ENCODE results near the gene C1orf159.
"Not testable (repeated sequence)": the region's sequence is repeated elsewhere in the genome, so short reads cannot be mapped to it uniquely, and the experiment has no call there.

The C1orf159 gene

GRCh38 chr1:1116701-1117468 is 996 bp upstream of the C1orf159 start:
- no peak for DNase-seq

DNA sequence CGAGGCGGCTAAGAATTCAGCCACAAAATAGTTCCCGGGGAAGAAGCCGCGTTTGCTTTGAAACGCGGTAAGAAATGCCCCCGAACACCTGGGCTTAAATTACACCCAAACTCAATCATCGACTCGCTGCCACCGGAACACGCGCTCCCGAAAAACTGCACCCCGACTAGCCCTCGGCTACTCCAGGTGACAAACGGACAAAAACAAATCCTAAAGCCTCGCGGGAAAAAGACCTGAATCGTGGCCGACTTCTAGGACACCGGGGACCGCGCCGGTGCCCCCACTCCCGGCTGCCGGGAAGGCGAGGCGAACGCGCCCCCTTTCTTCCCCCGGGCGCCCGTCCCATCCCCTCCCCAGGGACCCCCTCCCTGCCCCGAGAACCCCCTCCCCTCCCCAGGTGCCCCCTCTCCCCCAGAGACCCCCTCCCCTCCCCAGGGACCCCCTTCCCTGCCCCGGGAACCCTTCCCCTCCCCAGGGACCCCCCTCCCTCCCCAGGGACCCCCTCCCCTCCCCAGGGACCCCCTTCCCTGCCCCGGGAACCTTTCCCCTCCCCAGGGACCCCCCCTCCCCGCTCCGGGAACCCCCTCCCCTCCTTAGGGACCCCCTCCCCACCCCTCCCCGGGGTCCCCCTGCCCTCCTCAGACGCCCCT is 628 bp downstream of the C1orf159 start:
- no peak for DNase-seq

GRCh38 chr1:1114431-1114830 is 1.5 kb downstream of the C1orf159 start:
- no peak for DNase-seq

DNA sequence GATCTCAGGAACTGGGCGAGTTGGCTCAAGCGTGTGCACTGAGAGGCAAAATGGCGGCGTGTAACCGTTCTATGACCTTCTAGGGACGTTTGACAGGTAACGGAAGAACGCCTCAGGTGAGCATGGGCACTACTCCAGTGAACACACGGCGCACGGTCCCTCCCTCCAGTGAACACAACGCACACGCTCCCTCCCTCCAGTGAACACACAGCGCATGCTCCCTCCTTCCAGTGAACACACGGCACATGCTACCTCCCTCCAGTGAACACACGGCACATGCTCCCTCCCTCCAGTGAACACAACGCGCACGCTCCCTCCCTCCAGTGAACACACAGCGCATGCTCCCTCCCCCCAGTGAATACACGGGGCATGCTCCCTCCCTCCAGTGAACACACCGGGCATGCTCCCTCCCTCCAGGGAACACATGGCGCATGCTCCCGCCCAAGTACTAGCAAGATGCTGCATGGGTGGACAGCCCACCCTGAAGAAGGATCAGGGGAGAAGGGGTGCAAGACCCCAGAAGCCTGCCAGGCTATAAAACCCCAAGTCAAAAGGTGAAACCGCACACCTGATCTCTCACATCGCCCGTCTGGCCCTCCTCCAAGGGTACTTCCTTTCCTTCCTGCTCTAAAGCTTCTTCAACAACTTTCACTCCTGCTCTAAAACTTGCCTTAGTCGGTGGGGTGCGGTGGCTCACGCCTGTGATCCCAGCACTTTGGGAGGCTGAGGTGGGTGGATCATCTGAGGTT is 3.5 kb downstream of the C1orf159 start:
- DNase-seq, result no peak

- DNase-seq, result no peak
Measured at GRCh38 chr1:1111516-1112236, 4.2 kb downstream of the C1orf159 start.

DNA sequence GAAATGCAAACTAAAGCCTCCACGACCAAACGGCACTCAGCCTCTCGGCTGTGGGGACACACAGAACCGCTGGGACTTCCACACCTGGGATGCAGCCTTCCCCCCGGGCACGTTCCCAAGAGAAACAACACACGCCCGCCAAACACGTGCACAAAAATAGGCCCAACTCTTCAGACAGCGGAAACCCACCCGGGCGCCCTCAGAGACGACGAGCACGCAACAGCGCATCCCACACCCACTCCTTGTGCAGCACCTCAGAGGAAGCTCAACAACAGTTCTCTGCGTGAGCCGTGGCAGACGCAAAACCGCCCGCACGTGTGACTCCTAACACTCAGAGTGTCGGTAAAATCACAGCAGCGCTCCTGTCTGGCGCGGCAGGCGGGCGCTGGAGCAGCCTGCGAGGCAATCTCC is 5.3 kb downstream of the C1orf159 start:
- DNase-seq, result no peak

GRCh38 chr1:1109743-1110142 is 6.1 kb downstream of the C1orf159 start:
- no peak for DNase-seq

DNA sequence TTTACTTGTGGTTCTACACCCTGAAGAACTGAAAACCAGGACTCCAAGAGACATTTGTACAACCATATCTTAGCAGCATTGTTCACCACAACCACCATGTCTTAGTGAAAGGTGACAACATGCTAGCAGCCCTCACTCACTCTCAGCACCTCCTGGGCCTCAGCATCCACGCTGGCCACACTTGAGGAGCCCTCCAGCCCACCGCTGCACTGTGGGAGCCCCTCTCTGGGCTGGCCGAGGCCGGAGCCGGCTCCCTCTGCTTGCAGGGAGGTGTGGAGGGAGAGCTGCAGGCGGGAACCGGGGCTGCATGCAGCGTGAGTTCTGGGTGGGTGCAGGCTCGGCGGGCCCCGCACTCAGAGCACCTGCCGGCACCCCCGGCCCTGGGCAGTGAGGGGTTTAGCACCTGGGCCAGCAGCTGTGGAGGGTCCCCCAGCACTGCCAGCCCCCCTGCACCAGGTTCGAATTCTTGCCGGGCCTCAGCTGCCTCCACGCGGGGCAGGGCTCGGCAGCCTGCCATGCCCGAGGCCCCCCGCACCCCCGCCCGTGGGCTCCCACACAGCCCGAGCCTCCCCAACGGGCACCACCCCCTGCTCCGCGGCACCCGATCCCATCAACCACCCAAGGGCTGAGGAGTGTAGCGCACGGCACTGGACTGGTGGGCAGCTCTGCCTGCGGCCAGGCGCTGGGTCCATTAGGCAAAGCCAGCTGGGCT is 9.2 kb downstream of the C1orf159 start:
- no peak for DNase-seq

- DNase-seq, result not testable (repeated sequence)
Measured at GRCh38 chr1:1104152-1104551, 11.7 kb downstream of the C1orf159 start.

DNA sequence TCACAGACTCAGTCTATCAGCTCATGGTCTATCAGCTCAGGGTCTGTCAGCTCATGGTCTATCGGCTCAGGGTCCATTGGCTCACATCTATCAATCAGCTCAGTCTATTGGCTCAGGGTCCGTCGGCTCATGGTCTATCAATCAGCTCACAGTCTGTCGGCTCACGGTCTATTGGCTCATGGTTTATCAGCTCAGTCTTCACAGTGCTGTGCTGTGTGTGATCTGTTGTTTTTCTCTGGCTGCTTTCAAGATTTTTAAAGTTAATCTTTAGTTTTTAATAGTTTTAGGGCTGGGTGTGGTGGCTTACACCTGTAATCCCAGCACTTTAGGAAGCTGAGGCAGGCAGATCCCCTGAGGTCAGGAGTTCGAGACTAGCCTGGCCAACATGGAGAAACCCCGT is 14.4 kb downstream of the C1orf159 start:
- no peak for DNase-seq

GRCh38 chr1:1100296-1100695 is 15.6 kb downstream of the C1orf159 start:
- no peak for DNase-seq

GRCh38 chr1:1099506-1100183 is 16.2 kb downstream of the C1orf159 start:
- no peak for DNase-seq

DNA sequence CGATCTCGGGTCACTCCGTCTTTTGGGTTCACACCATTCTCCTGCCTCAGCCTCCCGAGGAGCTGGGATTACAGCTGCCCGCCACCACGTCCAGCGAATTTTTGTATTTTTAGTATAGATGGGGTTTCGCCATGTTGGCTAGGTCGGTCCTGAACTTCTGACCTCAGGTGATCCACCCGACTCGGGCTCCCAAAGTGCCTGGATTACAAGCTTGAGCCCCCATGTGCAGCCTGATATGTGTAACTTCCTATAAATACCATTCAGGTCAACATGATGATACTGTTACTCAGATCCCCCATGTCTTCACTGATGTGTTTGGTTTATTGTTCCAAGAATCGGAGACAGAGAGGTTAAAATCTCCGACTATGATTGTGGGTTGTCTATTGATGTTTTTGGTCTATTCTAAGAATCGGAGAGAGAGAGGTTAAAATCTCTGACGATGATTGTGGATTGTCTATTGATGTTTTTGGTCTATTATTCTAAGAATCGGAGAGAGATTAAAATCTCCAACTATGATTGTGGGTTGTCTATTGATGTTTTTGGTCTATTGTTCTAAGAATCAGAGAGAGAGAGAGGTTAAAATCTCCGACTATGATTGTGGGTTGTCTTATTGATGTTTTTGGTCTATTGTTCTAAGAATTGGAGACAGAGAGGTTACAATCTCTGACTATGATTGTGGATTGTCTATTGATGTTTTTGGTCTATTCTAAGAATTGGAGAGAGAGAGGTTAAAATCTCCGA is 17.0 kb downstream of the C1orf159 start:
- DNase-seq, result no peak

DNA sequence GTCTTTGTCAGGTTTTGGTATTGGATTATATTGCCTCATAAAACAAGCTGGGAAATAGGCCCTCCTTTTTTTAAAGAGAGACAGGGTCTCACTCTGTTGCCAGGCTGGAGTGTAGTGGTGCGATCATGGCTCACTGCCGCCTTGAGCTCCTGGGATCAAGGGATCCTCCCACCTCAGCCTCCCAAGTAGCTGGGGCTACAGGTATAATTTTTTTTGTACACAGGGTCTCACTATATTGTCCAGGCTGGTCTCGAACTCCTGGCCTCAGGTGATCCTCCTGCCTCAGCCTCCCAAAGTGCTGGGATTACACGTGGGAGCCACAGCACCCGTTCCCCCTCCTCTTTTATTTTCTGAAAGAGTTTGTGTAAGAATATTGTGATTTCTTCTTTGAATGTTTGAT is 19.8 kb downstream of the C1orf159 start:
- not testable (repeated sequence) for DNase-seq

DNA sequence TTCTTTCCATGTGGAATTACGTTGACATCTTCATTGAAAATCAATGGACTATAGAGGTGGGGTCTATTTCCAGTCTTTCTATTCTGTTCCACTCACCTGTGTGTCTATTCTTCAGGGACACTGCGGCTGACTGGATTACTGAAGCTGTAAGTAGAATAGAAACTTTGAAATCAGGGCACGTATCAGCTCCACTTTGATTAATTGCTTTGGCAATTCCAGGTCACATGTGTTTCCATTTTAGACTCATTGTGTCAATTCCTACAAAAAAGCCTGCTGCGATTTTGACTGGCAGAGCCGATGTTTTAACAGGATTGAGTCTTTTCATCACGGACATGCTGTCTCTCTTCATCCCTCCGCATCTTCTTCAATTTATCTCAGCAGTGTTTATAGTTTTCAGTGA is 20.9 kb downstream of the C1orf159 start:
- no peak for DNase-seq

DNA sequence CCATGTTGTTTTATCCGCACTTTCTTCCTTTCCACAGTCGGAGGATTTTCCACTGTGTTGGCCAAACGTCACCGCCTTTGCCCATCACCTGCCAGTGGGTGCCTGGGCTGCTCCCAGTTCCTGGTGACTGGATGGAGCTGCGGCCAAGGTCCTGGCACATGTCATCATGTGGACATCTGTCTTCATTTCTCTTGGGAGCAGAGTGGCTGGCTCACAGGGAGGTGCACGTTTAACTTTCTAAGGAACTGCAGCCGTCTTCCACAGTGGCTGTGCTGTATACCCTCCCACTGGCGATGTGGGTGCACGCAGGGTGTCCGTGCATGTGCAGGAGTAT is 22.3 kb downstream of the C1orf159 start:
- DNase-seq, result no peak

DNA sequence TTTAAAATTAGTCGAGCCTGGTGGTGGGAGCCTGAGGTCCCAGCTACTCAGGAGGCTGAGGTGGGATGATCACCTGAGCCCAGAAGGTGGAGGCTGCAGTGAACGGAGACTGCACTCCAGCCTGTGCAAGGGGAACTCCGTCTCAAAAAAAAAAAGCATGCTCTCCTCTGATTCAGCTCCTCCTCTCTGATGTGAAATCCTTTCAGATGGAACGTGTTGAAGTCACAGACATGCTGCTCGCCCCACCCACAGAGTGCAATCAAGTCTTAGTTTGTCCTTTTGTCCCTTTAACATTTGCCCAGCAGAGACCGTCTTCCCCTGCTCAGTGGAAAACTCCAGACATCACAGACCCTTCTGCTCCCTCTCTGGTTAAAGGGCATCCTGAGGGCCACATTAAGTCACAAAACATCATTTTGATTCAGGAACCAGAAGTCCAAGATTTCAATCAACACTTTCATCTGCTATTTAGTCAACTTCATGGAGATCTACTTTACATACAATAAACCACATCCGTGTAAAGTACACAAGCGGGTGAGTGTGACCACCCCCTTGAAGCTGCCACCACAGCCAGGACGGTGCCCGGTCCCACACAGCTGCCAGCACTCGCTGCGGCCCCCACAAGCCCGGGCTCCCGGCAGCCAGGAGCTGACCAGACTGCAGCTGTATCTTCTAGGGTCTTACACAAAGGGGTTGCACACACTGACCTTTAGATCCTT is 22.8 kb downstream of the C1orf159 start:
- DNase-seq, result no peak

- DNase-seq, result no peak
Measured at GRCh38 chr1:1092149-1092855, 23.6 kb downstream of the C1orf159 start.

GRCh38 chr1:1091344-1092148 is 24.3 kb downstream of the C1orf159 start:
- DNase-seq, result no peak

All from GOT3 (cell line).